Jurkat, Clone E6-1 (cell line): ENCODE results near the gene SQSTM1.

Experiments
- DNase-seq: peaks from one replicate; pipeline ENCODE4 v3.0.0-alpha.2; 2011; ENCODE audit warnings: low read depth, low spot score
- H3K4me3 ChIP-seq: 2 replicates; pipeline ENCODE4 v1.5.1; 2011; ENCODE audit warnings: mild to moderate bottlenecking, low read length, control low read depth, moderate library complexity

SQSTM1 gene

DNA sequence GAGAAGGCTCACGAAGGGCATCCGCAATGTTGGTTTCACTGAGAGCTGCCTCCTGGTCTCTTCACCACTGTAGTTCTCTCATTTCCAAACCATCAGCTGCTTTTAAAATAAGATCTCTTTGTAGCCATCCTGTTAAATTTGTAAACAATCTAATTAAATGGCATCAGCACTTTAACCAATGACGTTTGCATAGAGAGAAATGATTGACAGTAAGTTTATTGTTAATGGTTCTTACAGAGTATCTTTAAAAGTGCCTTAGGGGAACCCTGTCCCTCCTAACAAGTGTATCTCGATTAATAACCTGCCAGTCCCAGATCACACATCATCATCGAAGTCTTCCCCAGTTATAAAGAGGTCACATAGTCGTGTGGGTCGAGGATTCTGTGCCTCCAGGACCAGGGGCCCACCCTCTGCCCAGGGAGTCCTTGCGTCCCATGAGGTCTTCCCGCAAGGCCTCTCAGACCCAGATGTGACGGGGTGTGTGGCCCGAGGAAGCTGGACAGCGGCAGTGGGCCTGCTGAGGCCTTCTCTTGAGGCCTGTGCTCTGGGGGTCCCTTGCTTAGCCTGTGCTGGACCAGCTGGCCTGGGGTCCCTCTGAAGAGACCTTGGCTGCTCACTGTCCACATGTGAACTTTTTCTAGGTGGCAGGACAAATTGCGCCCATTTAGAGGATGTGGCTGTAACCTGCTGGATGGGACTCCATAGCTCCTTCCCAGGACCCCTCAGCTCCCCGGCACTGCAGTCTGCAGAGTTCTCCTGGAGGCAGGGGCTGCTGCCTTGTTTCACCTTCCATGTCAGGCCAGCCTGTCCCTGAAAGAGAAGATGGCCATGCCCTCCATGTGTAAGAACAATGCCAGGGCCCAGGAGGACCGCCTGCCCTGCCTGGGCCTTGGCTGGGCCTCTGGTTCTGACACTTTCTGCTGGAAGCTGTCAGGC, 16.6 kb downstream of the SQSTM1 start:
- DNase-seq = no peak
- H3K4me3 ChIP-seq = no peak overlapping the region

DNA sequence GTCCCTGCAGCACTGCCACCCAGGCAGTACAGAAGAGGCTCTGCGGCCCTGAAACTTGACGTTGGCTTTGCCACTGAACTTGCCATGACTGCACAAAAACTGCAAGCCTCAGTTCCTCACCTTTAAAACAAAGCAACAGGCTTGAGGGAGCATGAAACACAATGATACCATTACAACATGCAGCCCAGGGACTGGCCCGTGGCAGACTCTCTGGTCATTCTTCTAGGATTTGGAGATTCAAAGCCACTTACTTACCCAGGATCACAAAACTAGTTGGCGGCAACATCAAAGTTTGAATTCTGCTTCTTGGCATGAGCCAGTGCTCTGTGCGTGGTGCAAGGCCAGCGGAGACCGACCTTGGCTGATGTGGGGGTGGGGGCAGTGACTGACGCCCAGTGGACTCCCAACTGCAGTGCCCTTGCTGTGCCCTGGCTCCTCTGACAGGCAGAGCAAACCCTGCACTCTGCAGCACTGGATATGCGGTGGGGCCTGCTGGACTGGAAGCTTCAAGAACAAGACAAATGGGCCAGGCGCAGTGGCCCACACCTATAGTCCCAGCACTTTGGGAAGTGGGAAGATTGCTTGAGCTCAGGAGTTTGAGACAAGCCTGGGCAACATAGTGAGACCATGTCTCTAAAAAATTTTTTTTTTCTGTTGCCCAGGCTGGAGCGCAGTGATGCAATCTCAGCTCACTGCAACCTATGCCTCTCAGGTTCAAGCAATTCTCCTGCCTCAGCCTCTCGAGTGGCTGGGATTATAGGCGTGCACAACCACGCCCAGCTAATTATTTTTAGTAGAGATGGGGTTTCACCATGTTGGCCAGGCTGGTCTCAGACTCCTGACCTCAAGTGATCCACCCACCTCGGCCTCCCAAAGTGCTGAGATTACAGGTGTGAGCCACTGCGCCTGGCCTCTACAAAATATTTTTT, 18.9 kb downstream of the SQSTM1 start:
- no peak overlapping the region for H3K4me3 ChIP-seq
- no peak for DNase-seq

DNA sequence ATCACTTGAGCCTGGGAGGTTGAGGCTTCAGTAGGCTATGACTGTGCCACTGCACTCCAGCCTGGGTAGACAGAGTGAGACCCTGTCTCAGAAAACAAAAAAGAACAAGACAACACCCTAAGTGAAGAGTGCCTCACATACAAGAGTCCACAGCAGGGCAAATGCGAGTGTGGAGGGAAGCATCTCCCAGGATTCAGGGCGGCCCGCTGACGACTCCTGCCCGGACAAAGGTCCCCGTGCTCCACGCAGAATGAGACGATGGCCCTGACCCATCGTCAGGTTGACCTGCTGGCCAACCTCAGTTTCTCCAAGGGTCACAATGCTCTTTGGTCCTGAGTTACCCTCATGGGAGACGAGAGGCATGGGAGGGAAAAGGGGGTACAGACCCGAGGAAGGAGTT, 19.6 kb downstream of the SQSTM1 start:
- no peak overlapping the region for H3K4me3 ChIP-seq
- no peak for DNase-seq

DNA sequence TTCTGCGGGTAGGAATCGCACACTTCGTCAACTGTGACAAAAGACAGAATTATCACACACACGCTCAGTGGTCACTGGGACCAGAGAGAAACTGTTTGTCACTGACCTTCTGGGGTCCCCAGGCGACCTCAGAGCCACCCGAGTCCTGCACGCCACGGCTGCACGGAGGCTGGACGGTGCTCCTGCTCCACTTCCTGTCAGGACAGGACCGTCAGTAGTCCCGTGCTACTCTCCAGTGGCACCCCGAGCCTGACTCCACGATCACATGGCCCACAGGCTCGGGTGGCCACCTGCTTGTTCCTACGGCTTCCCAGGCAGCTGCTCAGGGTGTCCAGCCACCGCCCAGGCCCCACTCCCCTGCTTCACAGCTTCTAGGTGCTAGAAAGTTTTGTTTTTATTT, 20.1 kb downstream of the SQSTM1 start:
- no peak for DNase-seq
- H3K4me3 ChIP-seq = no peak overlapping the region

DNA sequence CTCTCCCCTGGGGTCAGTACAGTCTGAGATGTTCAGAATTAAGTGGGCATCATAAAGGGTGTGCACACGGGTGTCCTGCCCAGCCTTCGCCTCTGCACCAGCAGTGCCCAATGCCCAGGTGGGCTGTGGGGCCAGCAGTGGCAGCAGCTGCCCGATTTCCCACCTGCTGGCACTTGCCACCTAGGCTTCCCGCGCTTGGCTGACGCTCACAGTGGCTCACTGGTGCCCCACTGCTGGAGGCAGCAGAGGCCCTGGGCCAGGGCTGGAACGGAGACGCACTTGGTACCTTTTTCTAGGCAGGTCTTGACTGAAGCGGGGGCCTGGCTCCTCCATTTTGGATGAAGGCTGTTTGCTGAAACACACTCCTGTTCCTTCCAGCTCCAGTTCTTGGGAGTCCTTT, 20.9 kb downstream of the SQSTM1 start:
- no peak for DNase-seq

DNA sequence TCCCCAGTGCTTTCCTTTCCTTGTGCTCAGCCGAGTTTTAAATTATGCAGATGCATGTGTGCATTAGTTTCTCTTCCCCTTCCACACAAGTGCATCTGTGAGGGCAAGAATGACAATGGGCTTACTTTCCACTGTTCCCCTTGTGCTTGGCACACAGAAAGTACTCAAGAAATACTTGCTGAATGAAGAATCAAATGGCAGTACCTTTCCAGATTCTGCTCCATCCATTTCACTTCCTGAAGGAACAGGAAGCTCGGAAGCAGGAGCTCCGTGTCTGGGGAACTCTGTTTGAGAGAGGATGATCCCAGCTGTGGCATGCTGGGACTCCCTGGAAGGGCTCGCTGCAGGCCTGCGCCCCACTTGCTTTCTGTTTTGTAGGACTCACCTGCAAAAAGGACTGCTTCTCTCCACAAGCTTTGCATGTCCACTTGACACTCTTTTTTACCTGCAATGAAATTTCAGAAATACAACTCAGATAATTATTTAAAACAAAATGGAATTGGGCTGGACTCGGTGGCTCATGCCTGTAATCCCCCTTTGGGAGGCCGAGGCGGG, 32.4 kb downstream of the SQSTM1 start:
- no peak overlapping the region for H3K4me3 ChIP-seq
- DNase-seq = no peak

More for the DNA sequence above, 20.9 kb downstream of the SQSTM1 start:
- no peak overlapping the region for H3K4me3 ChIP-seq

DNA sequence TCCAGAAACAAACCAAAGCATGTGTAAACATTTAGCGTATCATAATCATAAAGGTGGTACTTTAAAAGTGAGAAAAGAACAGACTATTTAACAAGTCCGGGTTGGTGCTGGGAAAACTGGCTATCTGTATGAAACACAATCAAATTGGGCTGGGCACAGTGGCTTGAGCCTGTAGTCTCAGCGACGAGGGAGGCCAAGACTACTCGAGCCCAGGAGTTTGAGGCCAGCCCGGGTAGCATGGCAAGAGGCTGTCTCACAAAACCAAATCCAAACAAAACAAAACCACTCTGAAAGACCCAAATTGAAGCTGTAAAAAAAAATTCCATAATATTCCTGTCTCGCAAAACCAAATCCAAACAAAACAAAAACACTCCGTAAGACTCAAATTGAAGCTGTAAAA, 33.7 kb downstream of the SQSTM1 start:
- H3K4me3 ChIP-seq = no peak overlapping the region
- DNase-seq = no peak

DNA sequence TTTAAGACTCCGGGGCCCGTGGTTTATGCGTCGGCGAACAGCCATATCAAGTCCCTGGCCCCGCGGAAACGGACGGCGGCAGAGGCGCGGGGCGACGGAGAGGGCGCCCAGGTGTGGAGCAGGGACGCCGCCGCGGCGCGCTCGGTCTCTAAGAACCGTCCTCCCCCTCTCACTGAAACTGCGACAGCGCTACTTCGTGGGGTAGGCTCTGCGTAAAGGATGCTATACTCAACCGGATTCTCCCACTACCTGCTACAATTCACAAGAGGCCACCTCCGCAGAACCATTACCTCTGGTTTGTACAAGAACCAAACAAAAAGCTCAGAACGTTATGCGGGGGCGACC, 37.5 kb downstream of the SQSTM1 start:
- peak; percentile 25 for DNase-seq
- H3K4me3 ChIP-seq = peak overlapping the region; percentile 83

DNA sequence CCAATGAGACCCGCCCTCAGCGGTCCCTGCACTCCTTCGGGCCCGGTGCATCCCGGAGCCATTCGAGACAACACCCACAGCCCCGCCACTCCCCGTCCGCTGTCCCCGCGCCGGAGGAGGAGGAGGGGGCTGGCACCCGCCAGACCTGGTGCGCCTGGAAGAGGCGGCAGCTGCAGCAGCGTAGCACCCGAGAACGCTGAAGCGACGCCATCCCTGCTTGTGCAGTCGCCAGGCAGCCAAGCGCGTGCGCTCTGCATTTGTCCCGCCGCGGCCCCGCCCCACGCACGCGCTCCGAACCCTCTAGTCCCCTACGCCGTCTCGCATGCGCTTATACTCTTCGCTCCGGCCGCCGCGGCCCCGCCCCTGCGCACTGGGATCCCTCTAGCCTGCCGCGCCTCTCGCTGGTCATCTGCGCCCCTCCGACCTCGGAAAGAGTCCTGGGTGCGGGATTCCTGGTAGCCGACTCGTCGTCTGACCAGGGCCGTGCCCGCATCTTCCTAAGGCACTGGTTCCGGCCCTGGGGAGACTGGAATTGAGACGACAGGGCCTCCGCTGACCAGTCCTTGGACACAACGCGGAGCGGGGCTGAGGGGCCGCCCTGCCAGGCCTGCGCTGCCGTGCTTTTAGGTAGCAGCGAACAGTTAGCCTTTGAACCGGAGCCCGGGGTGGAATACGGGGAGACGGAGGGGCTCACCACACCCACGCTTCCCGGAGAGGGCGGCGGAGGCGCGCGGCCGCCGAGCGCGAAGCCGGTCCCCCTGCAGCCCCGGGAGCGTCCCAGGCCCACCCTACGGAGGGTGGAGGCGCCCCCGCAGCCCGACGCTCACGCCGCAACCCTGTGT, 38.1 kb downstream of the SQSTM1 start, which contains the start of gene MRNIP:
MRNIP (minus strand) TSS at position 232 of the 842 bp plus-strand sequence; CDS start at position 211, 21 bp downstream.
- peak within 1 kb of the TSS; percentile 83 for H3K4me3 ChIP-seq
- peak; percentile 83 for DNase-seq

DNA sequence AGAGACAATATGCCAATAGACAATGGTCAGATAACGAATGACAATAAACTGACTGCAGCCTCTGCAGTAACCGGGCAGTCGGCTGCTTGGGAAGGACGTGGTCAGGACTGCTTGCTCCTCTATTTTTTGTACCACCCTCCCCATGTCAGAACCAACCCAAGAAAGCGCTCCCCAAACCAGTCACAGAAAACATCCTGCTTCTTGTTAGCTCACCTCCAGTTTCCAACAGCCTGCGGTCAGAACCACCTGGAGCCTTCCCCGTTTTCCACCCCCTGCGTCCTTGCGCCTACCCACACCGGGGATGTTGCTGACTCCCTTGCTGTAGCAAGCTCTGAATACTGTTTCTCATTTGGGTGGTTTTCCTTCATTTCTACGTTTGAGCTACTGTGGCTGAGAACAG, 39.6 kb downstream of the SQSTM1 start:
- no peak overlapping the region for H3K4me3 ChIP-seq
- no peak for DNase-seq

DNA sequence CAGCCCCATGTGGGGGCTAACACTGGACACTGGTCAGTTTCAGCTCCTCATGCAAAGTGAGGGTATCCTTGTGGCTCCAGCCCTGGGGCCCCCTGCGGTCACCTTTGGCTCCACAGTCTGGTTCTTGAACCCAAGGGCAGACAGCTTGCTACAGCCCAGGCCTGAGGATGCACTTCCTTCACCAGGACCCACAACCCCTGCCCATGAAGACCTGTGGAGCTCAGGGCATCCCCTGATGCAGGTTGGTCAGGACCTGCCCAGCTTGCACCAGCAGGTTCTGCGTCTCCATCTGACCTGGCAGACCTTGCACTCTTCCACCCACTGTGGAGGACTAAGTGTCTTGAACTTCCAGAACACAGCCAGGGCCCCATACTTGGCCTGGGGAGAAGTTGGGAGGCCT, 41.6 kb downstream of the SQSTM1 start:
- DNase-seq = no peak

DNA sequence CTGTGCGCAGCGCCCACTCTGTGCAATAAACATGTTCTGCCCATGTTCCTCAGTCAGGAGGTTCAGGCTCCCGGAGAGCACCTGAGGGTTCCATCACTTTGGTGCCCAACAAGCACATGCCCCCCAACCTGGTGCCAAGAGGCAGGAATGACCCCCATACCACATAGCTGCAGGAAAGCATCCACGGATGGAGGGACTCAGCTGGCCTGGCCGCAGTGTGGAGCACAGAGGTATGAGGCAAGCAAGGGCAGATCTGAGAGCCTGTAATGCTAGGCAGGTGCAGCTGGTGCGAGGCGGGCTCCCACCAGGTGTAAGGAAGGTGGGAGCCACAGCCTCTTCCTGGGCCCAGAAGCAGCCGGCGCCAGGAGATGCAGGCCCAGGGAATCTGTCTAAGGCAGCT, 42.2 kb downstream of the SQSTM1 start:
- no peak overlapping the region for H3K4me3 ChIP-seq
- DNase-seq = no peak

More for the DNA sequence above, 41.6 kb downstream of the SQSTM1 start:
- H3K4me3 ChIP-seq = no peak overlapping the region

DNA sequence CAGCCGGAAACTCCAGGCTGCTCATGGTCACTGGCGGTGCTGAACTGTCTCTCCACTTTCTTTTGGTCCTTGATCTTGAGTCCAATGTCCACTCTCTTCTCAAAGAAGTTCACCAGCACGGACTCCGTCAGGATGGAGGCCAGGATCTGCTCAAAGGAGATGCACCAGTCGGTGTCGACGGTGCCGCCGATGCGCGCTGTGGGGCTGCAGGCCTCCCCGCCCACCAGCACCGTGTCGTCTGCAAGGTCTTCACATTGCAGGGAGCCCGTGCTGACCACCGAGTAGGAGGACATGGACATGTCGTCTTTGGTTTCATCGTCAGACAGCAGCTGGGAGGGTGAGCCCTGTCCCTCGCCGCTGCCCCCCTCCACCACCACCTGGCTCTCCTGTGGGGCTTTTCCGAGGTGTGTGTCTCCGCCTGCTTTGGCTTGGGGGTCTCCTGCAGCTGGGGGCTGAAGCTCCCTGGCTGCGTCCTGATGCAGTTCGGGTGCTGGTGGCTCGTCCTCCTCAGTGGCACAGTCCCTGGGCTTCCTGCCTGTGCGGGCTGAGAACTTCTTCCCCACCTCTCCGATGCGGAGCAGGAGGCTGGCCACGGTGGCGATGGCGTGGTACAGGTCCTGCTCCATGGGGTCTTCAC, 42.9 kb downstream of the SQSTM1 start:
- DNase-seq = no peak
- H3K4me3 ChIP-seq = no peak overlapping the region

DNA sequence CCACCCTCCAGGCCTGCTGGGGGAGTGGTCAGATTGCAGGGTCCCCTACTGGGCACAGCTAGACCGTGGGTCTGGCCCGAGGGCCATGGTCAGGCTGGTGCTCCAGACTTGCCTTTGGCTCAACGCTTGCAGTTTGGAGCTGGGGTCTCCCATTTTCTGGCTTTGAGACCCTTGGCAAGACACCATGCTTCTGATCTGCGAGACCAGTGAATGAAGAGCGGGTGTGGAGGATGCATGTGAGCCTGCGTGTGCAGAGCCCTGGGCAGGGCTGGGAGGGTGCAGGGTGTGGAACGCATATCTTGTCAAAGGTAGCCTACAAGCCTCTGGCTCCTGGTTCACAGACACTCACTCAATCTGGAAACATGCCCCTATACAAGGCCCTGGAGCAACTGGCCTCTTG, 44.0 kb downstream of the SQSTM1 start:
- H3K4me3 ChIP-seq = no peak overlapping the region
- DNase-seq = no peak

DNA sequence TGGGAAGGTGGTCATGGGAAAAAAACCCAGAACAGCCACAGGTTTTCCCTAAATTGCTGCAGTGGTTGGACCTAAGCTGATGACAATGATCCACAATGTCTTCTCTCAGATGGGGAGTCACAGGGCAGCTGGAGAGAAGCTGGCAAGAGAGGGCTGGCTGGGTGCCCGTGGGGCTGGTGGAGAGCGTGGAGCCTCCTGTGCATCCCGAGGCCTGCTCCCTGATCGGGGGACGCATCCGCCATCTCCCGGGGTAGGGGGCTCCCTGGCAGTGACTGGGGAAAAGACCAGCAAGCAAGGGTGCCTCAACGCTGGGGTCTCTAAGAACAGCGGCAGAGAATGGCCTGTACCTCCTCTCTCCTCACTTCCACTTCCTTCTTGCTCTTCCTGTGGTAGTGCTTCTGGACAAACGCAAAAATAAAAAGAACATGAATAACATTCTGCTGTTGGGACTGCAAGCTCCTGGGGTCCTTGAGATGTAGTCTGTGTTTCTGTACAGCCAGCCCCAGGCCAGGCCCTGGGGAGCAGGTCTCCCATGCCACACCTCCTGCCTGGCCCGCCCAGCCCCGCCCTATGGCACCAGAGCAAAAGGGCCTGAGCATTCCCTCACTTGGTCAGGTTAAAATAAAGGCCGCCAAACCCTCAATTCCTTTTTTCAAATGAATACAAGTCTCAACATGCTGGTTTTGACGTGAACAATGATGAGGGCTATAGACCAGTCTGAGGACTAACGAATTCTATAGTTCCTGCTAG, 45.0 kb downstream of the SQSTM1 start:
- DNase-seq = no peak

DNA sequence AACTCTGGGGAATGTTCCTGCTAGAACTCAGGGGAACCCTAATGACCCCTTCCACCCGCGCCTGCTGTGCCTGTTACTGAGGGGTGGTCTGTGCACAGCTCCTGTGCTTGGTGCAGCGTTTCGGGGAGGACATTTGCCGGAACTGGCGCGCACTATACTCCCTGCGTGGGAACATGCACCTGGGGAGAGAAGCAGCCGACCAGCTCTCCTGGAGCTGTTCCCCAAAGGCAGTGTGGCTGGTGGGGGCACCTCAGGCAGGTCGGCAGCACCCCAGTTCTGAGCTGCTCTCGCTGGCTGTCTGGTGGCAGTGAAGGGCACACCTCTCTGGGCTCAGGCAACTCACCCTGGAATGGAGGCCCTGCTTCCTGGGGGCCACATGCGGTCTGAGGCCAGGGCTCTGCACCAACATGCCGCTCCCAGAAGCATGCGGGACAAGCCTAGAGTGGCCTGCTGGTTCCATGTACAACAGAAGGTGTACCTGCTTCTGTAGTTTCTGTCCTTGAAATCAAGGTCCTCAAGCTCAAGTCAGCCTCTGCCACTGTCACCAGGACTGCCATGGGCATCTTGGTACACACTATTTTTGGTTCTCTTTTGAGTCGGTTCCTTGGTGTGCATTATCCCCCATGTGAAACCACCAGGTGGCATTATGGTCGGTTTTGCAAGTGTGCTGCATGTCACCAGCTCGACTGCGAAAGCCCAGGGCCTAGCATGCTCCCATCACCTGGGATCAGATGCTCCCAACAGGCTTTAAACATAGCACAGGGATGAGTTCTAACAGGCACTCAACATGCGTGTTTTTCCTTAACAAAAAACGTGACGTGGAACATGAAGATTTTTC, 45.8 kb downstream of the SQSTM1 start:
- DNase-seq = peak; percentile 19
- H3K4me3 ChIP-seq = no peak overlapping the region

More for the DNA sequence above, 45.0 kb downstream of the SQSTM1 start:
- H3K4me3 ChIP-seq = no peak overlapping the region

DNA sequence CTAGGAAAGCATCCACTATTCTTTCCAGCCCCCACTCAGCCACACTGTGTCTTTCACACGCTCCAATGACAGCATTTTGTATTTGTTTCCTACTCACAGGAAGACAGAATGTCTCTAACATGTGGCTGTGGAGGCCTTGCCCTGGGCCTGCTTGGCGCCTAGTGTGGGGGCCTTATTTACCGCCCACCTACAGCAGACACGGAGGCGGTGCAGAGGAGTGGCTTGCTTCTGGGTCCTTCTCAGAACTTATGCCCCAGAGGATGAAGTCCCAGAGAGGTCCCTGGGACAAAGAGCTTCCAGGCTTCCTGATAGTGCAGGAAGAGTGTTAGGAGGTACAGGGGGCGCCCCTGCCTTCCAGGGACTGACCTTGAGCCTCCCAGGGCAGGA, 46.4 kb downstream of the SQSTM1 start:
- H3K4me3 ChIP-seq = no peak overlapping the region
- DNase-seq = no peak
